ENCODE measurements around the gene XPNPEP2.
A peak's percentile ranks its signal among the peaks of the same experiment; 100 is the strongest.

The XPNPEP2 gene

DNA sequence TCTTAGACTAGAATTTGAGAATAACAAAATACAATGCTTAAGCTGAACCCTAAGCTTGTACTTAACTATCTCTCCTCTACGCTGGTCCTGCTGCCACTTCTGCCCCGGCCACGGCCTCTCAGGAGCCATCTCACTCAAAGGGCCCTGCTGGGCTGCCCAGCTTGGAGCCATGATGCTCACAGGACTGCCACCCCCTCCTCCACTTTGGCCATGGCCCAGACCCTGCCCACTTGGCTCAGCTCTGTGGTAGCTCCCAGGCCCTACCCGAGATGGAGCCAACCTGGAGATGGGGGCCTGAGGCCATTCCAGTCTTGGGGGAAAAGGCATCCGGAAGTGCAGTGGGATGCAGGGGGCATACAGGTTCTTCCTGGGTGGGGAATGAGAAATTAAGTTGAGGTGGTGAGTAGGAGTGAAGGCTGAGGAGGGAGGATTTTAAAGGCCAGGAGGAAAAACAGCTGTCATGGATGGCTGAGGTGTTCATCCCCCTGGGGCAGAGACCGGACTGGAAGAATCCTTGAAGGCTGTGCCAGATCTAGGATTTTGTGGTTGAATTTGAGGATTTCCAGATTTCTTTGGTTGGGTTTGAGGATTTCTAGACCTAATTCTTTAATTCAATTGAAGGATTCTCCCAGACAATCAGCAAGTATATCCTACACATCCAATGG is 41.8 kb downstream of the XPNPEP2 start:
- no peak for DNase-seq (ENCODE audit: low read depth)

DNA sequence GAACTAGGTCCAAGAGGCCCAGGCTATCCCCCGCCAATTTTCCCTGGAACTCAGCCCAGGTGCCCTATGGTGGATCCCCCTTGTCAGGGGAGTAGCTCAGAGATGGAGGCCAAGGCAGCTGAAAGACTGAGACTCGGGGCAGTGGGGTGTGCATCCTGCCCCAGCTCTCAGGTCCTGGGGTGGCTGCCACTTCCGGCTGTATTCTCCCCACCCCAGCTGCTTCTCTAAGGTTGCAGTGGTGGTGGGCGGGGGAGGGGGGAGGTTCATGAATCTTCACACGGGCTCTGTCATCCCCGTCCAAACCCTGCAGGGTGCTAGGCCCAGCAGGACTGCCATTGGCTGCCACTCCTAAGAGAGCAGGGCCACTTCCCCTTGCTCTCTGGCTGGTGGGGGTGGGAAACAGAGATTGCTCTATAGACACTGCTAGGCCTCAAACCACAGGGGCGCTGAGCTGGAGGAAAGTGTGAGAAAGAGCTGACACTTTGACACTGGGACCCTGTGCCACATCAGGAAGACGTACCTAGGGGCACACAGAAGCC is 42.4 kb downstream of the XPNPEP2 start:
- DNase-seq (ENCODE audit: low read depth): peak; percentile 70

DNA sequence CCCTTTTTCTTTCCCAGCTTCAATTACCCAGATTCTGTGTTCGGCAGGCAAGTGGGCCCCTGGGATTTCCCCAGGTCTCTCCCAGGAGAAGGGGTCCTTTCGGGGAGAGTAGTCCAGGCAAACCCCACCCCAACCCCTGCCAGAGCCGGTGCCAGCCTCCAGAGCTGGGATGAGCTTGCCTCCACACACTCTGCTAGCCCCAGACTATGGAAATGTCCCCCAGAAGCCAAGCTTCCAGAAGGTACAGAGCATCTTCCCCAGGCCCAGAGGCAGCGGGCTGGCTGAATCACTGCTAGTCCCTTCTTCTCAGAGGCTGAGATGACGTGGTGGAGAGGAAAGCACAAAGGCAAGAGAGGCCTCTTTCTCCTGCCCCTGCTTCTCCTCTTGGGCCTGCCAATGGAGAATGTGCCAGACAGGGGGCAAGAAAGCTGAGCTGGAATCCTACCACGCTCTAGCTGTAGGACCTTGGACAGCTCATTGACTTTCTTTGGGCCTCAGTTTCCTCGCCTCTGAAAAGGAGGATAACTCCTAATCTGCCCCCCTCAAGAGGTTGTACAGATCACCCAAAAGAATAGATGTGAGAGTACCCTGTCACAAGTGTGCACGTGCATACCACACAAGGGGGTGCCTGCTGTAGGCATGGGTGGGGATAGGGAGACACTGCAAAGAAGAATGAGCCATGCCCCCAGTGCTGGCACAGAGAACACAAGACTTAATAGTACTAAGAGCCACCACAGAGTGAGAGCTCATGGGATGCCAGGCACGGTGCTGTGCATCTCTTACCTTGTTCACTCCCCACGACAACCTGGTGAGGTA is 43.1 kb downstream of the XPNPEP2 start:
- no peak for DNase-seq (ENCODE audit: low read depth)

DNA sequence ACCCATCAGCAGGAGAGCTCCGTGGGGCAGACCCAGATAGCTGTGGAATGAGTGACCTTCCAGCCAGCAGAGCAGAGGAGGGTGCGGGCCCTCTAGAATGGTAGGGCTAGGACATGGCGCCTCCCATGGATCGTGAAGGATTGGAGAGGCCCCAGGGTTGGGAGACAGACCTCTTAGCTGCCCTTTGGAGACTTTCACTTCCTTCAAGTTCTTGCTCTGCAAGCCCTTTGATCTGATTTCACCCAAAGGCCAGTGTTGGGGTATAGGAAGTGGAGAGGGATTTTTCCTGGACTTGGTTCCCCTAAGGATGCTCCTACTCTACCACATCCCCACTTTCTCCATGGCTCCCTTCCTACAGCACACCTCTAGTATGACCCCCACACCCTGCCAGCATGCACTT is 43.9 kb downstream of the XPNPEP2 start:
- DNase-seq (ENCODE audit: low read depth): no peak

DNA sequence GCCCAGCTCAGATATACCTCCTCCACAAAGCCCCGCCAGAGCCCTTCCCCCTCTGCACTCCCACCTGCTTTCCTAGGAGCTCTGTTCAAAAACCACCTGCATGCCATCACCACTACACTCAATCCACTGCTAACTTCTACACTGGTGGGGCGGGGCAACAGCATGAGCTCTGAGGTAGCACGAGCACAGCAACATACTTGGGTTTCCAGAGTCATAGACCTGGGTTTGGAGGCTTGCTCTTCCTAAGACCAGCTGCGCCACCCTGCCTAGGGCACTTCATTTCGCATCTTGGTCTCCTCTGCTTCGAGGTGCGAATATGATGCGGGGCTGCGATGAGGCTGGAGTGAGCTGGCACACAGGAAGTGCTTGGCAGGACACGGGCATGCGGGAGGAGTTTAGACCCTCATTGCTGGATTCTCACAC is 44.5 kb downstream of the XPNPEP2 start:
- DNase-seq (ENCODE audit: low read depth): no peak

DNA sequence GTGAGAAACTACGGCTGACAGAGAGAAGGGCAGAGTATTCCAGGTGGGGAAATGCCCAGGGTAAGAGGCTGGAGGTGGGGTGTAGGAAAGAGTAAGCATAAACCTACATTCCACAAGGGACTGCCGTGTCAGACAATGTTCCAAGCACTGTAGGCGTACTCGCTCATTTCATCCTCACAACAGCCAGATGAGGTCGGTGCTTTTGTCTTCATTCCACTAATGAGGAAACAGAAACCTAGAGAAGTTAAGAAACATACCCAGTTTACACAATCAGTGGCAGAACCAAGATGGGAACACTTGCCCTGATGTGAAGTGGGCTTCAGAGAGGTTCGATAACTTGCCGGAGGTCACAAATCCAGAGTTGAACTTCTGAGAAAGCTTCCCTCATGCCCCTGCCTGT is 45.6 kb downstream of the XPNPEP2 start:
- no peak for DNase-seq (ENCODE audit: low read depth)

DNA sequence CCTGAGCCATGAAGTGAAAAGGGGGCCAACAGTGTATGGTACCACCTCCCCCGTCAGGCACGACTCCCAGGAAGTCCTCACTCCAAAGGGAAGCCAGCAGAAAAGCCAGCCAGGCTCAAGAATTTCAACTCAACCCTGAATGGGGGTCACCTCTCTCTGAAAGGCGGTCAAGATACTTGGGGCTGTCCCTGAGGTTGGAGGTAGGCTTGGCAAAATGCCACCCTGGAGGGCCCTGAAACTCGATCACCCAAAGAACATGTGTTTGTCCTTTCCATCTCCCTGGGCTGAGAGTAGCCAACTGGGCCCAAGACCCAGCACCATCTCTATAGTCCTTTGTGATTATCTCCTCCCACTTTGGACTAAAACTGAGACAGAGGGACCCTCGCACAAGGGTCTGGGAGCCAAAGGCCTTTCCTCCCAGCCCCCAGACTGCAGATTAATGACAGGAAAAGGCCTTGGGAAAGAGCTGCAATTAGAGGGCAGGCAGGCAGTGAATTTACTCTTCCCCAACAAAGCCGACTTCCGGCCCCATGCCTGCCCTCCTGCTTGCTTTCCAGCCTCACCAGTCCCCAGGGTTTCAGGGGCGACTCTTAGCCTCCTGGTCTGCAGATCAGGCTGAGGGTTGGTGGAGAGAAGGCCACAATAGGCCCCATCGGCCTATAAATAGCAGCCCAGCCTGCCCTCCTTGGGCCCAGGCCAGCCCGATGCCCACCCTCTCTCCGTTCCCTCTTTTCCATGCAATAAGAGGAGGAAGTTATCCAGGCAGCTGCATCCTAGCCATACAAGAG is 46.6 kb downstream of the XPNPEP2 start:
- no peak for DNase-seq (ENCODE audit: low read depth)

DNA sequence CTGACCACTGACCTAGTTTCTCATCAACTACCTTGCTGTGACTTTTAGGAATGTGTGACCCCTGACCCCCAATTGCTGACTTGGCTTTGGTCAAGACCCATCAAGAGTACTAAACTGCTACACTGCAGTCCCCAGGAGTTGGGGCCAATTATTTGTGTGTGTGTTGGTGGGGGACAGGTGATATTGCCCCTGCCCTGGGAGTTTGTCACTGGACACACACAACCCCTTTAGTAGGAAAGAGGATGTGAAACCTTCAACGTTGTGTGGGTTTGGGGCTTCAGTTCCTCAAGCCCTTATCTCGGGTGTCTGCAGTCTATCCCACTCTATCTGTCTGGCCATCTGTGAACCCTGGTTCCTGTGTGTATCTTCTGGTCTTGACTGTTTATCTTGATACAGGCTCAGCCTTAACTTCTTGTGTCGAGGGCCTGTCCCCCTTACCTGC is 47.5 kb downstream of the XPNPEP2 start:
- no peak for DNase-seq (ENCODE audit: low read depth)

DNA sequence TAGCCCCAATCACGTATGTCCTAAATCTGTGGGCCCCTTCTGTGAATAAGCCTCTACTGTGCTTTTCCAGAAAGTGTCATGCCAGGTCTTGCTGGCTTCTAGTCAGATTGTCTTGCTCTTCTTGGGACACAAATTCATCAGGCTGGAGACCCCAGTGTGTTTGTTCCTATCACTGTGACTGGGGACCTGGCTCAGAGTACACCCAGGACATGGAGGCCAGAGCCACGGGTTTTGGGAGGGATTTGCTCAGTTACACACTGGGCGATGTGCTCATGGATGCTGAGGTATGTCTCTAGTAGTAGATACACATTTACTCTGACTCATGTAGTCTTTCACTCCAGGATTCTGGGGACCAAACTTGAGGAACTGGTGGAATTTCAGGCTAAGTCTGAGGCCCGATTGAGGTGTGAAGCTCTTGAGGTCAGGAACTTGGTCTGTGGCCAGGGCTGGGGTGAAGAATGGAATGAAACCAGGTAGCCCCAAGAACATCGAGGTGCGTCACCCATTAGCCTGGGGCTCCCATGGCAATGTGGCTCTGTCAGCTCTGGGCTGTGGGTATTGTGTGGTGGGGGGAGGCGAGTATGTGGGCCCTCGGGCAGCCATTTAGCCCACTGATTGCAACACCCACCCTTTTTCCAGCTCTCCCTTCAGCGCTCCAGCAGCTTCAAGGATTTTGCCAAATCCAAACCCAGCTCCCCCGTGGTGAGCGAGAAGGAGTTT is 48.7 kb downstream of the XPNPEP2 start:
- no peak for DNase-seq (ENCODE audit: low read depth)

DNA sequence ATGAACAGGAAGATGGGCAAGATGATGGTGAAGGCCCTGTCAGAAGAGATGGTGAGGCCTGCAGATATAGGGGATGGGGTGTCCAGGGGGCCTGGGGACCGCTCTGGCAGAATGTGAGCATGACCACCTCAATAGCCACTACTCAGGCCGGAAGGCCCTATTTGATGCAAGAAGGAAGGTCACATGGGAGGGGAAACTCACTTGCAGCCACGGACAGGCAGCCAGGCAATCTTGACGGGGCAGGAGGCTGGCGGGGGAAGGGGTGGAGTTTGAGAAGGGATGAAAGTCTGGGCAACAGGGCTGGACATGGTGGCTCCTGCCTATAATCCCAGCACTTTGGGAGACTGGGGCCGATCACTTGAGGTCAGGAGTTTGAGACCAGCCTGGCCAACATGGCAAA is 49.7 kb downstream of the XPNPEP2 start:
- no peak for DNase-seq (ENCODE audit: low read depth)

DNA sequence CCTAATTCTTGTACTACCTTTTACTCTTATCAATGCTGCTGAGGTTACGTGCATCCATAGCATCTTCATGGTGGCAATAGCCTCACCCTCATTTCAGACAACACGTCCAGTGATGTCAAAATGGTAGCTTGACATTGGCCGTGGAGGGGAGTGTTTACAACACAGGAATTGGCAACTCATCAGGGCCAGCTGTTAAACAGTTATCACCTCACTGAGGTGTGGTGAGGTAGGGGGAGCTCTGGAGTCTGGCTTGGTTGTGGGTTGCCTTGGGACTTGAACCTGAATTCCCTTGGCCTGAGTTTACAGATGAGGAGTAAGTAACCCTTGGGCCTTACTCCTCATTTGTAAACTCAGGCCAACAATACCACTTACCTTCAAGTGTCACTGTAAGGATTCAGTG is 51.4 kb downstream of the XPNPEP2 start:
- no peak for DNase-seq (ENCODE audit: low read depth)

DNA sequence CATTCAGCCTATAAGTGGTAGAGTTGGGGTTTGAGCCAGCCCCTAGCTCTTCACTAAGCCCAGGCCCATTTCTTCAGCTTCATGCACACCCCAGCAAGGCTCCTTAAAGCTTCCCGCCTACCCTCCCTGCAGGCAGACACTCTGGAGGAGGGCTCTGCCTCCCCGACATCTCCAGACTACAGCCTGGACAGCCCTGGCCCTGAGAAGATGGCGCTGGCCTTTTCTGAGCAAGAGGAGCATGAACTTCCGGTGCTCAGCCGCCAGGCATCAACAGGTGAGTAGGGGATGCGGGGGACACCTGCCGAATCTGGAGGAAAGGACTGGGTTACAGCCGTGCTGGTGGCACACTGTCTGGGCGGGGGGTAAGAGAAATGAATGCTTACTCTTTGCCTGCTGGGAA is 52.0 kb downstream of the XPNPEP2 start:
- no peak for DNase-seq (ENCODE audit: low read depth)

DNA sequence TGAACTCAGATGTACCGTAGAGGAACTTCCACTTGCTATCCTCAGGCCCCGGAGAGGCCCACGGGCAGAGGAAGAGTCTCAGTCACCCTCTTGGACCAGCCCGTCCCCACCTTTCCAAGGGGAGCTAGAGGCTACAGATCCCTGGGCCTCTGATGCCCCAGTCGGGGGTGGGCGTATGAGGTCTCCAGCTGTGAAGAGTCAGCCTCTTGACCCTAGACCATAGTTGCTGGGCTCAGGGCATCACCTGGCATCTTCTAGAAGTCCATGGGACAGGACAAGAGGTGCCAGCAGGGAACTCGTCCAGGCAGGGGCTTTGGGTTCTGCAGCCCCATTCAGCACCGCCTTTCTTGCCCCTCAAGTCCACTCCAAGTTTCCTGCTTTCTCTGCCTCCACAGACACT is 52.6 kb downstream of the XPNPEP2 start:
- DNase-seq (ENCODE audit: low read depth): no peak

DNA sequence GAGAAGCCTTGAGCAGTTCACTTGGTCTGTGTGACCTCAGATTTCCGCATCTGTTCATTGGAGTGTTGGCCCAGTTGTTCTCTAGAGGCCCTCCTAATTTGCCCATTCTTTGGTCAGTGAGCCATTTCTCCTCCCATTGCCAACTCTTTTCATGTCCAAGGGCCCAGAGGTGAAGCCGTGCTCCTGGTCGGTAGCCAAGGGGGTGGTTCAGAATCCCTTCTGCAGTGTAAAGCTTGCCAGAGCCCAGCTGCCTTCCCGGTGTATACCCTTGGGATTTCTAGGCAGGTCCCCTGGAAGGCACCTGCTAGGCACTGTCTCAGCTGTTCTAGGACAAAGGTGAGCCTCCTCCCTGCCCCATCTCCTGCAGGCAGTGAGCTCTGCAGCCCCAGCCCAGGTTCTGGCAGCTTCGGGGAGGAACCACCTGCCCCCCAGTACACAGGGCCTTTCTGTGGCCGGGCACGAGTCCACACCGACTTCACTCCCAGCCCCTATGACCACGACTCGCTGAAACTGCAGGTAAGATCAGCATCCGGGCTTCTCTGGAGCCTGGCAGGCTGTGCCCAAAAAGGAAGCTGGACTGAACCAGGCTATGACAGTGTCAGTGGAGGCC is 53.3 kb downstream of the XPNPEP2 start:
- no peak for DNase-seq (ENCODE audit: low read depth)

DNA sequence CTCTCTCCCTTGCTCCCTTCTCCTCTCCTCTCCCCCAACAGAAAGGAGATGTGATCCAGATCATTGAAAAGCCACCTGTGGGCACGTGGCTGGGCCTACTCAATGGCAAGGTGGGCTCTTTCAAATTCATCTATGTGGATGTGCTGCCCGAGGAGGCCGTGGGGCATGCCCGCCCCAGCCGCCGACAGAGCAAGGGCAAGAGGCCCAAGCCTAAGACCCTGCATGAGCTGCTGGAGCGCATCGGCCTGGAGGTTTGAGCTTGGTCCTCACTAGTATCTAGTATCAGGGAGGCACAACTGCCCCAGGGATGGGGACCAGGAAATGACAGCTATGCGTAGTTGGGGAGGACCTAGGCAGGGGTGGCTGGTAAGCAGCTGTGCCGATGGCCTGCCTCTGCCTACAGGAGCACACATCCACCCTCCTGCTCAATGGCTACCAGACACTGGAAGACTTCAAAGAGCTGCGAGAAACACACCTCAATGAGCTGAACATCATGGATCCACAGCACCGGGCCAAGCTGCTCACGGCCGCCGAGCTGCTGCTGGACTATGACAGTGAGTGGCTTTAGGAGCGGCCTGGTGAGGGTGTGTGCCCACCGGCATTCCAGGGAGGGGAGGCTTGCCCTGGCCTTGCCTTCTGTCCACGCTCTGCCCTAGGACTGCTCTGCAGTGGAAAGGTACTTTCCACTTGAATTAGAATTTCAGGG is 54.0 kb downstream of the XPNPEP2 start:
- DNase-seq (ENCODE audit: low read depth): no peak

DNA sequence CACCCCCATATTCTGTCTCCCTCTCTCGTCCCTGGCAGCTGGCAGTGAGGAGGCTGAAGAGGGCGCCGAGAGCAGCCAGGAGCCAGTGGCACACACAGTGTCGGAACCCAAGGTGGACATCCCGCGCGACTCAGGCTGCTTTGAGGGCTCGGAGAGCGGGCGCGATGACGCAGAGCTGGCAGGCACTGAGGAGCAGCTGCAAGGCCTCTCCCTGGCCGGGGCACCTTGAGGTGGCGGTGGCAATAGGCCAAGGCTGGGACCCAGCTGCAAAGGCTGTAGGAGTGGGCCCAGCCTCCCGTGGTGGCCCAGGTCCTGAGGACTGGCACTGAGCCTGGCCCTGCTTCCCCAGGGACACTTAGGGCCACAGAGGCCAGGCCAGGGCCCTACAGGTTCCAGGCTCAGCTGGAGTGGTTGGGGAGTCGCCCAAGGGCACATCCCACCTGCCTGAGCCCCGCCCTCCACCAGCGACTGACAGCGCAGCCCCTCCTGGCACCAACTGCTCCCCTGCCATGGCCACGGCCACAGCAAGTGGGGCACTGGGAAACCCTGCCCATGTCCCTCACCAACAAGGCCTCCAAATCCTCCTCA is 54.9 kb downstream of the XPNPEP2 start:
- DNase-seq (ENCODE audit: low read depth): no peak

DNA sequence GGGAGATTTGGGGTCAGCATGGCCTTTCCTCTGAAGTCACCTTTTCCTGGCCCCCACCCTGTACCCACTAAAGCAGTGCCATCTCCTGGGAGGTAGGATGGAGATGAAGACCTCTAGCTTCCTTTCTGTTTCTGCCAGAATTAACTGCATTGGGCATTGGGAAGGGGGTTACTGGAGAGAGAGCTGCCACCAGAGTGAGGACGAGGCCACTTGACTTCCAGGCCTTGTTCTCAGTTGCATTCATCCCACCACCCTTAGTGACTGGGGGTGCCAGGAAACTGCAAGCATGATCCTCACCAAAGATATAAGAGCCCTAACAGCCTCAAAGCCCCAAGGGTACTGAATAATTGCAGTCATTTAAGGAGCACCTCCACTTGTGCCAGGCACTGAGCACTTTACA is 56.8 kb downstream of the XPNPEP2 start:
- DNase-seq (ENCODE audit: low read depth): no peak

DNA sequence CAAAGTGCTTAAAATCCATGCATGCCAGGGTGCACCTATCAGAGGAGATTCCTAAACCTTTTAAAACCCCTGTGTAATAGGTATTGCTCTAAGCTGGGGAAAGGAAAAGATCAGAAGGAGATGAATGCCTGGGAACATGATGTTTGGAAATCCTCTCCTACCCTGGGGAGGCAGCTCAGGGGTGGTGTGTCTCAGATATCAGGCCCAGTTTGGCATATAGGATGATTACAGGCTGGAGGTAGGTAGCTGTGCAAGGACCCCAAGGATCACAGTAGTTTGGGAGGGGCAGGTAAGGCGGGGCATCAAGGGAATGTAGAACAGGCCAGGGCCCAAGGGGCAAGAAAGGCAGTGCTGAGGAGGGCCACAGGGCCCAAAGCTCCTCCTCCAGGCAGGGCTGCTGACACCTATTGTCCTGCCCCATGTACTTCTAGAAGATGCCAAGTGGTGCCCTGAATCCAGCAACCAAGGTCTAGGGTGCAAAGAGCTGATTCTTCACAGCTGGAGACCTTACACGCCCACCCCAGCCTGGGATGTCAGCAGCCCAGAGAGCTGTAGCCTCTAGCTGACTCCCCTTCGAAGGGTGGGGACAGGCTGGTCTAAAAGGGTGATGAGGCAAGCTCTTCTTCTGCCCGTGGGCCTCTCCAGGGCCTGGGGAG is 58.6 kb downstream of the XPNPEP2 start:
- DNase-seq (ENCODE audit: low read depth): no peak

DNA sequence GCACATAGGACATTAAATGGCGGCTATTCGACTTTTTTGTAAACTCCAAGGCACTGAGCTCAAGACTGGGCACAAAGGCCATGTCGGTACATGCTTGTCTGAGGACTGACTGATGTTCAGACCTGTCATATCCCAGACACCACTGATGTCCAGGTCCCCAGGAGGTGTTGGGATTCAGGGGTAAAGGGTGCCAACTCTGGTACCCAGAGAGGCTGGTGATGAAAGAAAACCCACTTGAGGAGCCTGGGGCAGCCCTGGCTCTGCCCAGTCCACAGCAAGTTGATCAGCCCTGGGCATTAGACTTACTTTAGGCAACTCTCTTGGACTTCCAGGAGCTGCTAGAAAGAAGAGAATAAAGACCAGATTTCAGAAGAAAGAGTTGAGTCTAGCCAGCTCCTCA is 59.7 kb downstream of the XPNPEP2 start:
- DNase-seq (ENCODE audit: low read depth): no peak

DNA sequence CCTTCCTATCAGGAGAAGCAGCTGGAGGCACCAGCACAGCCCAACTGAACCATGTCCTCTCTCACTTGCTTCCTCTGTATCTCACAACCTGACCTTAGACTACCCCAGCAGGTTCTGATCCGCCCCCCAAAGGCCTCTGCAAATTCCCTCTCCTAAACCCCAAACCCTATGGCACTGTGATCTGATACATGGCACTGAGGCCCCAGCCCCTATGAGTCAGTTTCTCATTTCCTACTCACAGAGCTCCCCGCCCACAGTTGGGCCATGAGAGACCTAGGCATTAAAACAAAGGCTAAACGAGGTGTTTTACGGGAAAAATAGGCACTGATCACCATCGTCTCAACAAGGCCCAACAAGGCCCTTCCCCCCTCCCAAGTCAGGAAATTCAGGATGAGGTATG is 60.1 kb downstream of the XPNPEP2 start:
- no peak for DNase-seq (ENCODE audit: low read depth)

Data from activated T-helper 1 cell treated with Interleukin-2 at 50 U/mL for 16 hours (primary cell).